MCF 10A (cell line): ENCODE measurements around the gene GSE1. TPM values are rescaled to one million over a fixed set of nuclear protein-coding genes. Genes with fewer than 3 reads are reported as not detected.

Experiments
- BruUV-seq: library from RNA; stranded (reverse); fragments of 400-500 nt; replicated peaks from 2 replicates; lab custom pipeline; 2021; lab: Mats Ljungman, UMichigan
- CTCF ChIA-PET: fragments of 300-600 bp; sonication (Branson Sonifier 250); formaldehyde crosslinking; extraction: SDS; loops from one replicate; lab custom pipeline; 2021; ENCODE audit warnings: antibody characterized with exemption, inconsistent platforms; lab: Yijun Ruan, JAX
- POLR2A ChIA-PET: fragments of 300-600, 350-650 bp; sonication (Branson Sonifier 250); formaldehyde crosslinking; extraction: SDS; loops from one replicate; lab custom pipeline; 2020; ENCODE audit warnings: antibody characterized with exemption, inconsistent platforms; lab: Yijun Ruan, JAX
- DNase-seq: peaks from one replicate; pipeline ENCODE4 v3.0.0-alpha.2; 2018; ENCODE audit not compliant: unreplicated experiment
- H3K27ac Mint-ChIP-seq: one replicate; pipeline ENCODE4 v1.8.0; 2022; ENCODE audit warnings: mild to moderate bottlenecking, low read depth, mixed read lengths; ENCODE audit not compliant: unreplicated experiment
- H3K27me3 Mint-ChIP-seq: one replicate; pipeline ENCODE4 v1.8.0; 2022; ENCODE audit warnings: mixed read lengths; ENCODE audit not compliant: insufficient read depth, unreplicated experiment
- H3K36me3 Mint-ChIP-seq: one replicate; pipeline ENCODE4 v1.8.0; 2022; ENCODE audit warnings: mild to moderate bottlenecking, moderate library complexity, mixed read lengths; ENCODE audit not compliant: insufficient read depth, unreplicated experiment
- H3K4me1 Mint-ChIP-seq: one replicate; pipeline ENCODE4 v1.8.0; 2022; ENCODE audit warnings: mixed read lengths; ENCODE audit not compliant: insufficient read depth, unreplicated experiment
- H3K4me3 Mint-ChIP-seq: one replicate; pipeline ENCODE4 v1.8.0; 2022; ENCODE audit warnings: mild to moderate bottlenecking, moderate library complexity, mixed read lengths; ENCODE audit not compliant: unreplicated experiment
- H3K9me3 Mint-ChIP-seq: one replicate; pipeline ENCODE4 v1.8.0; 2022; ENCODE audit warnings: mixed read lengths; ENCODE audit not compliant: unreplicated experiment
- intact Hi-C: fragments of 100-400 bp; cut with micrococcal nuclease; formaldehyde crosslinking; loops from 2 replicates; pipeline ENCODE4 v1.14.1; 2022
- total RNA-seq: library from RNA; stranded (reverse); gene quantifications from 2 replicates; pipeline ENCODE4 v1.2.3, GENCODE V29; 2022
- TF ChIP-seq, protein P1 (sequence below): fragments of 200-600 bp; IDR thresholded peaks from one replicate; pipeline ENCODE4 v1.8.0; 2022; ENCODE audit warnings: antibody characterized with exemption, mild to moderate bottlenecking; ENCODE audit not compliant: unreplicated experiment

GSE1 gene
- total RNA-seq, 1 experiment from 2014 or later, result 52.9 TPM

DNA sequence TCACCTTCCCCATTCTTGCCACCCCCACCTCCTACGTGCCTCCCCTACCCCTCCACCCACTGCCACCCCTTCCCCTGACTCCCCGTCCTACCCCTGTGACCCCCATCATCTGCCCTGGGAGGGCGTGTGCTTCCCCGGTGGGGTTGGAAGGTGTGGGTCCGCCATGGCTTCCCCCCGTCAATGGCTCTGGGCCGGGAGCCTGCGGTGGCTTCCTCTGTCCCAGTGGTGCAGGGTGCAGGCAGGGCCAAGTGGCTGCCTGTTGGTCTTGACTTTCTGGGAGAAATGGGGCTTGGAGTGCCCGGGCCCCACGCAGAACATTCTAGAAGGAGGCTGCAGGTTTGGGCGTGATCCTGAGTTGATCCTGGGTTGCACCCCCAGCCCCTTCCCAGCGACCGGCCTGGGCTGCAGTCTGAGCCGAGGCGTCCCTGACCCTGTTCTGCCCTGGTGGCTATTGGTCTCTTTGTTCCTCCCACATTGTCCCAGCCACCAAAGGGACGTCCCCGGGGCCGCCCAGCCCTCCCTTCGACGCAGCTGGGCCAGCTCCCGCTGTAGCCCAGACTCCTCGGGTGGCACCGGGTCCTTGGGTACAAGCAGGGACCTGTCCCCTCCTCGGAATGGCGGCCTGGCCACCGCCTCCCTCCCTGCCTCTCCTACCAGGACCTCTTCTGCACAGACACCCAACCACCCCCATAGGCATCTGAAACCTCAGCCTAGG lies 25.7 kb downstream of the GSE1 start:
- Mint-ChIP-seq H3K4me3 (no peak overlapping the region), H3K36me3 (peaks cover 1% of the 10 kb centered on the region), H3K9me3 (no peaks in the 10 kb centered on the region), H3K27me3 (no peaks in the 10 kb centered on the region), H3K4me1 (peaks cover 4% of the 10 kb centered on the region), H3K27ac (no peak overlapping the region)
- POLR2A ChIA-PET, result no interaction called here
- CTCF ChIA-PET, result no interaction called here
- no peak for DNase-seq
- intact Hi-C loops, result no loop called here
- TF ChIP-seq, protein P1, sequence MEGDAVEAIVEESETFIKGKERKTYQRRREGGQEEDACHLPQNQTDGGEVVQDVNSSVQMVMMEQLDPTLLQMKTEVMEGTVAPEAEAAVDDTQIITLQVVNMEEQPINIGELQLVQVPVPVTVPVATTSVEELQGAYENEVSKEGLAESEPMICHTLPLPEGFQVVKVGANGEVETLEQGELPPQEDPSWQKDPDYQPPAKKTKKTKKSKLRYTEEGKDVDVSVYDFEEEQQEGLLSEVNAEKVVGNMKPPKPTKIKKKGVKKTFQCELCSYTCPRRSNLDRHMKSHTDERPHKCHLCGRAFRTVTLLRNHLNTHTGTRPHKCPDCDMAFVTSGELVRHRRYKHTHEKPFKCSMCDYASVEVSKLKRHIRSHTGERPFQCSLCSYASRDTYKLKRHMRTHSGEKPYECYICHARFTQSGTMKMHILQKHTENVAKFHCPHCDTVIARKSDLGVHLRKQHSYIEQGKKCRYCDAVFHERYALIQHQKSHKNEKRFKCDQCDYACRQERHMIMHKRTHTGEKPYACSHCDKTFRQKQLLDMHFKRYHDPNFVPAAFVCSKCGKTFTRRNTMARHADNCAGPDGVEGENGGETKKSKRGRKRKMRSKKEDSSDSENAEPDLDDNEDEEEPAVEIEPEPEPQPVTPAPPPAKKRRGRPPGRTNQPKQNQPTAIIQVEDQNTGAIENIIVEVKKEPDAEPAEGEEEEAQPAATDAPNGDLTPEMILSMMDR, result no peak
- no TSS peak for BruUV-seq

DNA sequence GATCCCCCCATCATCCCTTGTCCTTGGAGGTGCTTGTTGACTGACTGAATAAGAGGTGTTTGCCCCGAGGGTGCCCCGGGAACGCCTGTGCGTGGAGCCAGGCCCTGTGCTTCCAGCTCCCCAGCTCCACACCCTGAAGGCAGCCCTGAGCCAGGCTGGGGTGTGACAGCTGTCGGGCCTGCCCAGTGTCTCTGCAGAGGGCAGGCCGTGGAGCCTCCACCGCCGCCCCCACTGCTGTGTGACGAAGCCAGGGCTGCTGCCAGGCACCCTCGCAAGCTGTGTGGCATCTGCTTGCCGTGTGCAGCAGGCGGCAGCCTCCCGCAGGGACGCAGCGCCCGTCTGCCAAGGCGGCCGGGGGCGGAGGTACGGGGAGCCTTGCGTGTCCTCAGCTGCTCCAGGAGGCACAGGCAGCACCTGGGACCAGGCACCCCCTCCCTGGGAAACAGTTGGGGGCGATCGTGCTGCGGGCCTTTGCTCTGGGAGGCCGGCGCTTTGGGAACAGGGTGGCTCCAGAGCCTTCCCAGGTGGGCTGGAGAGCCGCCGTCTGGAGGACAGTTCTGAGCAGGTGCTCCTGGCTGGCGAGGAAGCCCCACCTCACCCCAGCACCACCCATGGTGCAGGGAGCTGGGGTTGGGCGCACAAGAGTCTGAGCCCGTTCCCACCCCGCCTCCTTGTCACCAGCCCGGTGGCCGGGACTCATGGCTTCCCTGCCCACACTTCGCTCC lies 26.6 kb downstream of the GSE1 start:
- Mint-ChIP-seq H3K9me3 (no peaks in the 10 kb centered on the region), H3K4me3 (no peak overlapping the region), H3K27ac (no peak overlapping the region), H3K36me3 (peaks cover 10% of the 10 kb centered on the region), H3K27me3 (no peaks in the 10 kb centered on the region), H3K4me1 (peaks cover 4% of the 10 kb centered on the region)
- BruUV-seq, result no TSS peak
- POLR2A ChIA-PET, result no interaction called here
- intact Hi-C loops, result no loop called here
- TF ChIP-seq, protein P1, result no peak
- CTCF ChIA-PET, result no interaction called here
- DNase-seq, result no peak

DNA sequence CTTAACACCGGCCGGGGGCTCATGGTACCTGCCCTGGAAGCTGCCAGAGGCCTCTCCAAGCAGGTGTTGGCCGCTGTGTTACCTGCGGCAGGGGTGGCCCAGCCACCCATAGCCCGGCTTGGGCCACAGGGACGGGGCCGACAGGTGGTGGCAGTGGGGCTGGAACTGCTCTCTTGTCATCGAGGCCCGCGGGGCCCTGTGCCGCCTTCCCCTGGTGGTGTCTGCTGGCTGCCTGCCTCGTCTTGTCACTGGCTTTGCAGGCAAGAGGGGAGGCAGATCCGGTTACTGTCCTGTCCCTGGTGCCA lies 27.1 kb downstream of the GSE1 start:
- Mint-ChIP-seq H3K27me3 (no peaks in the 10 kb centered on the region), H3K4me1 (peaks cover under 1% of the 10 kb centered on the region), H3K4me3 (no peak overlapping the region), H3K36me3 (peaks cover 15% of the 10 kb centered on the region), H3K27ac (no peak overlapping the region), H3K9me3 (no peaks in the 10 kb centered on the region)
- ChIA-PET CTCF (no interaction called here), POLR2A (no interaction called here)
- no peak for DNase-seq
- TF ChIP-seq, protein P1, result no peak
- no TSS peak for BruUV-seq
- intact Hi-C loops, result no loop called here

DNA sequence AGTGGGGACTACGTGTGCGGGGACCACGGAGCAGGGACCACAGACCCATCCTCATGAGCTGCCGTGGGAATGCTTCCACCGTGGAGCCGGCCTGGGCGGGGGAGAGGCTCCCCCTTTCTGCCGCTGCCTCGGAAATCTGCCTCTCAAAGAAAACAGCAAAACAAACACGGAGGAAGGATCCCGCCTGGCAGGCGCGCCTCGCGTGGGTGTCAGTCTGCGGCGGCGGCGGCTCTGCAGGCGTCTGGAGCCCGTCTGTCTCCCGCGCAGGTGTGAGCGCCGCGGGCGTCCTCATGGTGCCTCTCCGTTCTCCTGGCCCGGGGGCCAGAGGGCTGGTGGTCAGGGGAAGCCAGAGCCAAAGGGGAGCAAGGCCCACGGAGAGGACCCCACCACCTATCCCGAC lies 27.5 kb downstream of the GSE1 start:
- no peak overlapping the region for H3K4me3 Mint-ChIP-seq

More for the DNA sequence above, 27.5 kb downstream of the GSE1 start:
- no TSS peak for BruUV-seq
- Mint-ChIP-seq H3K27me3 (no peaks in the 10 kb centered on the region), H3K4me1 (no peaks in the 10 kb centered on the region), H3K27ac (no peak overlapping the region), H3K36me3 (peaks cover 16% of the 10 kb centered on the region), H3K9me3 (no peaks in the 10 kb centered on the region)
- ChIA-PET POLR2A (no interaction called here), CTCF (interaction anchor here (0.7 kb wide), 1 partner anchor 526 kb away, joined by 3 read pairs; no protein-coding TSS in a partner anchor)
- intact Hi-C loops, result no loop called here
- TF ChIP-seq, protein P1, result no peak
- no peak for DNase-seq
